ENCODE data around the gene SLC25A10. TPM values are rescaled to one million over a fixed set of nuclear protein-coding genes. Genes with fewer than 3 reads are reported as not detected.

SLC25A10 gene
- total and polyA plus RNA-seq, 12 donors = 6.7 to 14.6 (median 9.4) TPM

DNA sequence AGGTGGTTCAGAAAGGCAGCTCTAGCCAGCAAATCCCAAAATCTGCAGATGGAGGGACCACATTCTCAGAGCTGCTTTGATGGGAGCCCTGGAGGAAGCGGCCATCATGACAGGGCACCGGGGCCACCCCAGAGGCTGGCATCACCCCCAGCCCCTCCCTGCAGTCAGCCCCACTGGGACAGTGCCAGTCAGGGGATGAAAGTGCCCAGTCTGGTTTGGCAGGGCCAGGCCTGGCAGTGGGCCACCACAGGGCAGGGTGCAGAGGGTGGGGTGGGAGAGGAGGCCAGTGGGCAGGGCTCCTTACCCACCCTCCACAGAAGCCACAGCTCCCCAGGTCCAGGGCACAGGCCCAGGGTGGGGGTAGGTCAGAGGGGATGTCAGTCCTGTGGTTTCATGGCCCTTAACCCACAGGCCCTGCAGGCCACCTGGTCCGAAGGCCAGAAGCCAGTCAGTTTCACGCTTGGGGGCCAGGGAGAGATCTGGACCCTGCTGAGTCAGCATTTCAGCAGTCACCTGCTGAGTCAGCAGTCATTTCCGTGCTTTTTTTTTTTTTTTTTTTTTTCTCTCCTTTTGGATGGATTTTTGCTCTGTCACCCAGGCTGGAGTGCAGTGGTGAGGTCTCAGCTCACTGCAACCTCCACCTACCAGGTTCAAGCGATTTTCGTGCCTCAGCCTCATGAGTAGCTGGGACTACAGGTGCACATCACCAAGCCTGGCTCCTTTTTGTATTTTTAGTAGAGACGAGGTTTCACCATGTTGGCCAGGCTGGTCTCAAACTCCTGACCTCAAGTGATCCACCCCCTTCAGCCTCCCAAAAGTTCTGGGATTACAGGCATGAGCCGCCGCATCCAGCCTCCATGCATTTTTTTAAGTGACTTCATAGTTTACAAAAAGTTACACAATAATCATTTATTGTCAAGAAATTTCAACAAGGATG lies 10.4 kb downstream of the SLC25A10 start:
- peaks cover 0 to 6% (median 0%) of the 10 kb centered on the region in 7 donors for H3K27me3 ChIP-seq
- no peak overlapping the region for H3K4me3 ChIP-seq
- ATAC-seq = peak; percentile 66 to 88 (median 76)
- TF ChIP-seq, protein P1, sequence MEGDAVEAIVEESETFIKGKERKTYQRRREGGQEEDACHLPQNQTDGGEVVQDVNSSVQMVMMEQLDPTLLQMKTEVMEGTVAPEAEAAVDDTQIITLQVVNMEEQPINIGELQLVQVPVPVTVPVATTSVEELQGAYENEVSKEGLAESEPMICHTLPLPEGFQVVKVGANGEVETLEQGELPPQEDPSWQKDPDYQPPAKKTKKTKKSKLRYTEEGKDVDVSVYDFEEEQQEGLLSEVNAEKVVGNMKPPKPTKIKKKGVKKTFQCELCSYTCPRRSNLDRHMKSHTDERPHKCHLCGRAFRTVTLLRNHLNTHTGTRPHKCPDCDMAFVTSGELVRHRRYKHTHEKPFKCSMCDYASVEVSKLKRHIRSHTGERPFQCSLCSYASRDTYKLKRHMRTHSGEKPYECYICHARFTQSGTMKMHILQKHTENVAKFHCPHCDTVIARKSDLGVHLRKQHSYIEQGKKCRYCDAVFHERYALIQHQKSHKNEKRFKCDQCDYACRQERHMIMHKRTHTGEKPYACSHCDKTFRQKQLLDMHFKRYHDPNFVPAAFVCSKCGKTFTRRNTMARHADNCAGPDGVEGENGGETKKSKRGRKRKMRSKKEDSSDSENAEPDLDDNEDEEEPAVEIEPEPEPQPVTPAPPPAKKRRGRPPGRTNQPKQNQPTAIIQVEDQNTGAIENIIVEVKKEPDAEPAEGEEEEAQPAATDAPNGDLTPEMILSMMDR (IDR thresholded peaks at IDR 0.05) = no peak
- 56 to 64% methylated on average over 10 of the region's 10 CpGs for whole genome bisulfite sequencing, 2 donors
- intact Hi-C loops (cut with DNase I) = no loop called here
- H3K4me1 ChIP-seq = peaks cover 0 to 22% (median 16%) of the 10 kb centered on the region in 9 donors
- H3K36me3 ChIP-seq = peaks cover 0 to 8% (median 0%) of the 10 kb centered on the region in 9 donors
- no peaks in the 10 kb centered on the region for H3K9me3 ChIP-seq
- no peak overlapping the region for H3K27ac ChIP-seq
- DNase-seq = peak in 1 of 2 donors; percentile 47

DNA sequence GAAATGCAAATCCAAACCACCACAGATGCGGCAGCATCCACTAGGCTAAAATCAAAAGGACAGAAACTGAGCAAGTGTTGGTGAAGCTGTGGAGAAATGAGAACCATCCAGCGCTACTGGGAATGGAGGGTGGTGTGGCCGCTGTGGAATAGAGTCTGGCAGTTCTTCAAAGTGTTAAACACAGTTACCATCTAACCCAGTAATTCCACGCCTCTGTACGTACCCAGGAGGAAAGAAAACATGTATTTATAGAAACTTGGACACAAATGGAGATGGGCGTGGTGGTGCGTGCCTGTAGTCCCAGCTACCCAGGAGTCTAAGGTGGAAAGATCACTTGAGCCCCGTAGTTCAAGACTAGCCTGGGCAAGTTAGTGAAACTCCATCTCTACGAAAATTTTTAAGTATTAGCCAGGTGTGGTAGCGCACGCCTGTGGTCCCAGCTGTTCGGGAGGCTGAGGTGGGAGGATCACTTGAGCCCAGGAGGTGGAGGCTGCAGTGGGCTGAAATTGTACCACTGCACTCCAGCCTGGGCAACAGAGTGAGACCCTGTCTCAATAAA lies 11.6 kb downstream of the SLC25A10 start:
- Histone ChIP-seq H3K36me3 (no peaks in the 10 kb centered on the region), H3K4me3 (no peak overlapping the region), H3K4me1 (peaks cover 0 to 22% (median 16%) of the 10 kb centered on the region in 9 donors), H3K27ac (peak overlapping the region in 2 of 10 donors; percentile 6 to 40), H3K9me3 (no peaks in the 10 kb centered on the region), H3K27me3 (peaks cover 0 to 6% (median 0%) of the 10 kb centered on the region in 7 donors)
- TF ChIP-seq, protein P1 (IDR thresholded peaks at IDR 0.05) = no peak
- intact Hi-C loops (cut with DNase I) = no loop called here
- peak in 1 of 8 donors; percentile 12 for ATAC-seq
- WGBS, 2 donors = 46 to 50% methylated on average over 12 of the region's 12 CpGs
- DNase-seq = no peak

DNA sequence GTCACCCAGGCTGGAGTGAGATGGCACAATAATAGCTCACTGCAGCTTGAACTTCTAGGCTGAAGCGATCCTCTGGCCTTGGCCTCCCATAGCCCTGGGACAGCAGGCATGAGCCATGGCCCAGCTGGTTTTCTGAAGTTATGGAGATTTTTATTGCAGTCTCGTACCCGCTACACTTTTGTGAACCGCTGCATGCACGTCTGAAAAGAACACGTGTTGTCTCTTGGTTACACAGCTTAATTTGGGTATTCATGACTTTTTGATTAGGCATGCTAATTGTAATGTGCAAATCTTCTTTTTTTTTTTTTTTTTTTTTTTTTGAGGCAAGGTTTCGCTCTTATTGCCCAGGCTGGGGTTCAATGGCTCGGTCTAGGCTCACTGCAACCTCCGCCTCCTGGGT lies 13.4 kb downstream of the SLC25A10 start:
- Histone ChIP-seq H3K27me3 (peaks cover 0 to 16% (median 6%) of the 10 kb centered on the region in 7 donors), H3K4me1 (peaks cover 0 to 24% (median 16%) of the 10 kb centered on the region in 9 donors), H3K36me3 (no peaks in the 10 kb centered on the region), H3K9me3 (no peaks in the 10 kb centered on the region), H3K27ac (no peak overlapping the region), H3K4me3 (no peak overlapping the region)
- no peak for DNase-seq
- 84 to 86% methylated on average over 9 of the region's 9 CpGs for WGBS, 2 donors
- intact Hi-C loops (cut with DNase I) = no loop called here
- no peak for ATAC-seq
- TF ChIP-seq, protein P1 (IDR thresholded peaks at IDR 0.05) = no peak

DNA sequence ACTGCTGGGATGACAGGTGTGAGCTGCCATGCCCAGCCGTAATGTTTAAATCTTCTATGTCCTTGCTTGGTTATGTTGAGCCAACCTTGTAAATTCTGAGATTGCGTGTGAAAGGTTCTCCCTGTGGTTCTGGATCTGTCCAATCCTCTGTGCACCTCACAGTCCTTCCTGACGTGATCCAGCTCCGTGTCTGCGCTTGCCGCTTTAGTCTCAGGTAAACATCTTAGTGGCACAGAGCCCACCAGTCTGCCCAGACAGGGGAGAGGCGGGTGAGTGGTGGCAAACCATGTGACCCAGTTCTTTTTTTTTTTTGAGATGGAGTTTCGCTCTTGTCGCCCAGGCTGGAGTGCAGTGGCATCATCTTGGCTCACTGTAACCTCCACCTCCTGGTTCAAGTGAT lies 13.9 kb downstream of the SLC25A10 start:
- no peak for ATAC-seq
- Histone ChIP-seq H3K27me3 (peaks cover 0 to 20% (median 6%) of the 10 kb centered on the region in 7 donors), H3K9me3 (no peaks in the 10 kb centered on the region), H3K4me3 (no peak overlapping the region), H3K27ac (no peak overlapping the region), H3K36me3 (no peaks in the 10 kb centered on the region), H3K4me1 (peaks cover 0 to 27% (median 16%) of the 10 kb centered on the region in 9 donors)
- TF ChIP-seq, protein P1 (IDR thresholded peaks at IDR 0.05) = no peak
- no peak for DNase-seq
- WGBS, 2 donors = 77 to 83% methylated on average over 9 of the region's 9 CpGs
- intact Hi-C loops (cut with DNase I) = no loop called here

Measured in heart right ventricle (tissue), 16 donors.